NAMALWA (cell line): ENCODE data around the gene IQCH.
"Not testable (repeated sequence)": the region's sequence is repeated elsewhere in the genome, so short reads cannot be mapped to it uniquely, and the experiment has no call there.

Source experiments
- DNase-seq: peaks from one replicate; pipeline ENCODE4 v3.0.0-alpha.2; 2015; ENCODE audit warnings: low spot score

The IQCH gene

GRCh38 chr15:67448372-67448771 lies 193.8 kb downstream of the IQCH start:
- not testable (repeated sequence) for DNase-seq

DNA sequence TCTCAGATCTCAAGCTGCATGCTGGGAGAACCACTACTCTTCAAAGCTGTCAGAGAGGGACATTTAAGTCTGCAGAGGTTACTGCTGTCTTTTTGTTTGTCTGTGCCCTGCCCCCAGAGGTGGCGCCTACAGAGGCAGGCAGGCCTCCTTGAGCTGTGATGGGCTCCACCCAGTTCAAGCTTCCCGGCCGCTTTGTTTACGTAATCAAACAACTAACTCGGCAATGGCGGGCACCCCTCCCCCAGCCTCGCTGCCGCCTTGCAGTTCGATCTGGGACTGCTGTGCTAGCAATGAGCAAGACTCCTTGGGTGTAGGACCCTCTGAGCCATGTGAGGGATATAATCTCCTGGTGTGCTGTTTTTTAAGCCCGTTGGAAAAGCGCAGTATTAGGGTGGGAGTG lies 199.1 kb downstream of the IQCH start:
- not testable (repeated sequence) for DNase-seq

DNA sequence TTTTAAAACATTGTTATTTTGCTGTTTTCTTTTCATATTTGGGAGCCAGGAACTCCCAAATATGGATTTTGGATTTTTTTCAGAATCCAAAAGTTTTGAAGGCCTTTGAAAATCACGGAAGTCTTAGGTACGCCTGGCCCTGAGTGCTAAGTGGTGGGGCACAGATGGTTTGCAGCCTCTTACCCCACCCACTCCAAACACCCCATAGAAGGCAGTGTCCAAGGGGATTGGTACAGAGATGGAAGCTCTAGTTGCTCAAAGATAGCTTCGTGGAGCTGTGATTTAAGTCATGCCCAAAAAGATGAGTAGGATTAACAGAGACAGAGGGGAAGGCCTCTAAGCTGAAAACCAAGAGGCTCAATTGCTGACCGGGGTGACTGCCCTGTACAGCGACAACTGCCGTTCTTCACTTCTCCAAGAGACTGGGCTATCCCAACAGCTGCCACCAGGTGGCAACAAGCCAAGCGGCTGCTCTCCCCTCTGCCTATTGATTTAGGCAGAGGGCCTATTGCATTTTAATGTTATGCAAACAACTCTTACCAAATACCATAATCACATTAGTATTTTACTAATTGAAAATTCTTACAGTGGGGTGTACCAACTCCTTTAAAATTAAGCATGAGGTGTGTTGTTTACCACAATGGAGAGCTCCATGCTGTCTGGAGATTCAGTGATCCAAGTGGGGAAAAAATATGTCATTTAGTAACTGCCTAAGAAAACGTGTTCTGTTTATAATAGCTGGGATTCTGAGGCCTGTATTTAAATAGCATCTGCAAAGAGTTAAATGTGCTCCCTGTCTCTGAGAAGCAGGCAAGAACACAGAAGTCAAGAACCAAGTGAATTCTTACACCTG lies 202.3 kb downstream of the IQCH start:
- DNase-seq = peak; percentile 84

DNA sequence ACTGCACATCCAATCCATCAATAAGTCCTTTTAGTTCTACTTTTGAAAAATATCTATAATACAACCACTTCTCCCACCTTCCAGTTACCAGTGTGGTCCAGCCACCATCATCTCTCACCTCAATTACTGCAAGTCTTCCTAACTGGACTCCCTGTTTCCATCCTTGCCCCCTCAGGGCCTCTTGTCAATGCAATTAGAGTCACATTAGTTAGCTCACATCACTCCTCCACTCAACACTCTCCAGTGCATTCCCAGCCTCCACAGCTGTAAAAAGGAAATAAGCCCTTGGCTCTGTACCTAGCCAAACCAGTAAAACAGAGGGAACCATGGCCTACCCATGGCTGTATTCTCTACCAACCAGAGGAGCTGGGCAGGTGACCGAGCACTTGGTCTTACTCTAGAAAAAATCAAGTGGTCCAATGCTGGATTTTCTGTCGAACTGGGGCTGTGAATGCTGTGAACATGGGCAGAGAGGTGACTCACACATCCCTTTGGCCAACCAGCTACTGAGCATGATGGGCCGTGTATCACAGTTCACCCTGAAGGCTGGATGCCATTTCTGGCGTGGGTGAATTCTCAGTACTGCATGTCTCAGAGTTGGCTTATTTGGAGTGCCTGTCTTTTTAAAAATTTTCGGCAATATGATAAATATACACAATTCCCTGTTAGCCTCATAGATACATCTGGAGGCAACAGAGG lies 203.9 kb downstream of the IQCH start:
- no peak for DNase-seq

- DNase-seq = no peak
Observed at GRCh38 chr15:67460521-67460920, 205.9 kb downstream of the IQCH start.

- no peak for DNase-seq
Observed at GRCh38 chr15:67461735-67462134, 207.1 kb downstream of the IQCH start.

DNA sequence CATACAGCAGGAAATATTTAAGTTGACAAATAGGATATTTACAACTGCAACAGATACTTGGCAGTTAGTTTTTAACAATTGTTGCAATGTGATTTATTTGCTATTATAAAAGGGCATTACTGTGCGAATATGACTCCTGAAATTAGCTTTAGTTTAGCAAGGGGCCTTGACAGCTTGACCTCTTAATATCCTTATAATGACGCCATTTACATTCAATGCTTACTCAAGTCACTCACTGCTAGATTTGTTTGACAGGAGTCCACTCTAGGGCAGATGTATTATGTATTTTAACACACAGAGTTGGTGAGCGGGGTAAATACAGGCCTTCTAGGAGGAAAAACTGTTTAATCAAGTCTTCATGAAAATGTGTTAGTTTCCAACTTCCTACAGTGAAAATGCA lies 208.3 kb downstream of the IQCH start:
- no peak for DNase-seq

GRCh38 chr15:67463488-67463887 lies 208.9 kb downstream of the IQCH start:
- DNase-seq = no peak

- no peak for DNase-seq
Observed at GRCh38 chr15:67465196-67465952, 210.8 kb downstream of the IQCH start.

DNA sequence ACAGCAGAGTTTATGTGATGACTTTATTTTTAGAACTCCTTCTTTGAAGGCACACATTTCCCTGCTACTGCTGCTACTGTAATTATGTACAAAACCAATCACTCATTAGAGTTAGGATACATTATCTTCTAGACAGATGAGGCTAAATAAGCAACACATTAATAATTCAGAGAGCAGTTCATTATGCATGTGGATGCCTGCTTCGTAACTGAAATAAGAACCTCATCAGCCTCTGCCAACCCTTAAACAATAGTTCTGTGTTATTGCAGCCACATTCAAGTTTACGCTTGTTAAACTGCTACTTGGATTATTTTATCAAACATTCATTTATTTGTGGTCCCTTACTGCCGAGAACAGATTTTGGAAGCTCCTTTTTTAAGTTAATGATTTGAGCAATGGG lies 213.8 kb downstream of the IQCH start:
- no peak for DNase-seq

DNA sequence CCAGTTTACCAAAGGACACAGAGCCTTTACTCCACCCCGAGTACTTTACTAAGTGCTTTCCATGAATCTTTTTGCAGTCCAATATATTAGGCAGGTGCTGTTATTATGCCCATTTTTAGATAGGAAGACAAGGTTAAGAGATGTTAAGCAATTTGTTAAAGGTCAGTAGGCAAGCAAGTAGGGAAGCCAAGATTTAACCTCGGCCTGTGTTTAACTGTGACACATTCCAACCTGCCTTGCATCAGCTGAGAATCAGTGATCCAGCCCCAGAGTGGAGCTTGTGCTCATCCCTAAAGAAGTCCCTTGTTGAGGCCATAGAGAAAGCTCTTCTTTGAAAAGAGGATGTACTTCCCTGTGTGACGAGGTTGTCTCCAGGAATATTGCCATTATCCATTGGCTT lies 215.1 kb downstream of the IQCH start:
- DNase-seq = no peak

DNA sequence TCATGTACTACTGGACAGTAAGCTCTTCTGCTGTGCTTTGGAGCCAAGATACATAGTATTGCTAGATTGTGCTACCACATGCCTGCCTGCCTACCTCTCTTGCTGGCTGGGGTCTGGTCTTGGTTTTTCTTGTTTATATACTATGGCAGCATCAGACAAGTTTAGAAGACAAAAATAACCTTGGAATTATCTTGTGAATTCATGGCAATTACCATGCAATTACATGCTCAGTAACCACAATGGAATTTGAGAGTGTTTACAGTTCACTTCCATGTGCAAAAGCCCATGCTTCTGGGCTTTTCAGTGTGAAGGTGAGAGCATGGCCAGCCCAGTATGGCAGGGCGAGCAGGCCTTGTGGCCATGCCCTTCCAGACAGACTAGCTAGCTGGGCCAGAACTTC lies 218.4 kb downstream of the IQCH start:
- DNase-seq = no peak

DNA sequence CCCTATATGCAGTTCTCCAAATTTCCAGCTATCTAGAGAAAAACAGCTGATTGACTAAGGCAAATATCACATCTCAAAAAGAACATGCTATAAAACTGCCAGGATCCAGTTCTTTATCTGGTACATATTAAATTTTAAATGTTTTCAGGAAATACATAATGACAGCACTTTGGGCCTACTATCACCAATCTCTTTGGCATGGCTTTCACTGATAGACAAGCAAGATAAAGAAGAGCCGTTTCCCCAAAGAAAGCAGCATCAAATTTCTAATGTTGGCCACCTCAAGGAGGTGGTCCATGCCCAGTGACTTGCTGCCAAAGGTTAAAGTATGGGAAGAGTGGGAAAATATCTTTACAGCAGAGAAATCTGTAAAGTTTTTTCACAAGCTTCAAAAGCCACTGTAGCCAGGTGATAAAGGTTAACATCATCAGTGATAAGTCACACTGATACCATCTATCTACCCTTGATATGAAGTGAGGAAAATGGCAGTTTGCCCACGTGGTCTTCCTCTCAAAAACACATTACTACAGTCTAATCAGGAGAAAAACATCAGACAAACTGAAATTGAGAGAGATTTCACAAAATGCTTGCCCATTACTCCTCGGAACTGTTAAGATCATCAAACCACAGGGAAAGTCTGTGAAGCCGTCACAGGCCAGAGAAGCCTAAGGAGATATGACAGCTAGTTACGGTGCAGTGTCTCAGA lies 220.0 kb downstream of the IQCH start:
- no peak for DNase-seq

DNA sequence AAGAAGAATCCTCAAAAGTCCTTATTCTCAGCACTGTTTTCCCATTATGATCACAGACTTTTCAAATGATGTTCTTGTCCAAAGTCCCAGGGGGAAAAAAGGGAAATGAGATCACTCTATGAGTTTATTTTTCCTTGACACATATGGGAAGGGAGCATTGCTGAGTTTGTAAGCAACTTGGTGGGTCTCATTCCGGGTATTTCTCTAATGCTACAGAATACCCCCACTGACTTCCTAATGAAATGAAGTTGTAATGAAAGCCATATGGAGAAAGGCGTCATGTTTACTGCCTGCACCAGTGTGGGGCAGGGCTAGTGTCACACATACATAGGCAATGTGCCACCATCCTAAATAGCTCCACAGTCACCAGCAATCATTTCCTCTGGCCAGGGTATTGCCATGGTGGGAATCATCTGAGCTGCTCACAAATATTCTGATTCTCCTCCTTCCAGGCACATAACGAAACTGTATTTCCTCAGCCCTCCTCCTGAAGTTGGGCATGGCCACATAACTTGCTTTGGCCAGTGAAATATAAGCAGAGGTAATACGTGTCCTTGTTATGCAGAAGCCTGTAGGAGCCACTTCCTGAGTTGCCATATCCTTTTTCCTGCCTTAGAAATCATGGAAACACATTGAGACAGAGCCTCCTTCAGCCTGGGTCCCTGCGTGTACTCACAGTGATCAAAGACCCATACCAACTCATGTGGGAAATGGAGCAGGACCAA lies 225.4 kb downstream of the IQCH start:
- DNase-seq = no peak

DNA sequence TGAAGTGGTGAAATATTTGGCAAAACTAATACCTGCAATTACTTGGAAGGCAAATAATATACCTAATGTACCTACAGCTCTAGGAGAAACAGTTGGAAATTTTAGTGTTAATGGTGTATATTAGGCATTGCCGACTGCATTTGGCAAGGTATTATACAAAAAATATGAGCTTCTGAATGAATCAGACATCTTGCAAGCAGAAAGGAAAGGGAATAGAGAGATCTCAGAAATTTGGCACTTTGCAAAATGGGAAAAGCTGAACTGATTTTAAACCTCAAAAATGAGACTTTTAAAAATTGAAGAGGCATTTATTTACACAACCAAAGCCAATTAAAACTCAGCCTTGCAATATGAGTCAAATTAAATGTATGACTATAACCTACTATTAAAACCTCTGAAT lies 226.2 kb downstream of the IQCH start:
- no peak for DNase-seq

DNA sequence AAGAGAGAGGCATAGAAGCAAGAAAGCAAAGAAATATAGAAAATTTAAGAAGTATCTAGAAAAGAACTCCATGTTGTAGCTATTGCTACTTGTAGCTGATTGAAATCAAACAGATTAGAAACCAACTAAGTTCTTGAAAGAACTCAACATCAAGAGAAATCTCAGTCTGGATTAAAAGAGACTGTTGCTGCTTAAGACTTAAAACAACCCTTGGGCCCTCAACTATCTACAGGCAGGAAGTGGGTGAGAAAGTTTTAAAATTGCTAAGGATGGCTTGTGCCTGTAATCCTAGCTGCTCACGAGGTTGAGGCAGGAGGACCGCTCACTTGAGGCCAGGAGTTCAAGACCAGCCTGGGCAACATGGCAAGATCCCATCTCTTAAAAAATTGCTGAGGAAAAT lies 227.1 kb downstream of the IQCH start:
- DNase-seq = no peak

- DNase-seq = no peak
Observed at GRCh38 chr15:67495585-67495984, 241.0 kb downstream of the IQCH start.

- DNase-seq = peak; percentile 43
Observed at GRCh38 chr15:67501177-67501835, 246.7 kb downstream of the IQCH start.

- no peak for DNase-seq
Observed at GRCh38 chr15:67501836-67502461, 247.4 kb downstream of the IQCH start.

DNA sequence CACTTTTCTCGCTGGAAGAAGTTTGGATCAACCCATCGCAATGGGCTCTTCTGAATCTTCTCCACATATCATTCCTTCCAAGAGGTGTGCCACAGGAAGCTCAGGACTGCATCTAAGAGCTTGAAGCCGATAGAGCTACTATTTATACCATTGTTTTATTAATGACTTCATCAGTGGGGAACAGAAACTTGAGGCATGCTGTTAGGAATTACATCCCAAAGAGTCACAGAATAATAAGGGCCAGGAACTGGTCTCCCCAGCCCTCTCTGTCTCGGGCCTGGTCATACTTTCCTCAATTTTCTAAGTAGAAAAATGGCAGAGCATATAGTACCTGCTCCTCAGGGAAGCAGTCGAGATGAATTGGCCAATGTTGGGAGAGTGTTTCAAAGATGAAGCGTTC lies 249.5 kb downstream of the IQCH start:
- no peak for DNase-seq
